Chondrocyte (in vitro differentiated cells): ENCODE data around the gene AMPH. TPM values are rescaled to one million over a fixed set of nuclear protein-coding genes. Genes with fewer than 3 reads are reported as not detected.

Source experiments
- DNase-seq: peaks from one replicate; pipeline ENCODE4 v3.0.0; 2021; ENCODE audit warnings: mixed read lengths, low spot score
- H3K27ac Mint-ChIP-seq: one replicate; pipeline ENCODE4 v1.8.0; 2021; ENCODE audit warnings: mild to moderate bottlenecking, moderate library complexity, mixed read lengths; ENCODE audit not compliant: unreplicated experiment
- H3K27me3 Mint-ChIP-seq: 2 replicates; pipeline ENCODE4 v1.8.0; 2021; ENCODE audit warnings: low read depth, mixed read lengths
- H3K36me3 Mint-ChIP-seq: 2 replicates; pipeline ENCODE4 v1.8.0; 2021; ENCODE audit warnings: low read depth, mixed read lengths
- H3K4me1 Mint-ChIP-seq: 2 replicates; pipeline ENCODE4 v1.8.0; 2021; ENCODE audit warnings: low read depth, mild to moderate bottlenecking, mixed read lengths
- H3K4me3 Mint-ChIP-seq: one replicate; pipeline ENCODE4 v1.8.0; 2021; ENCODE audit warnings: mild to moderate bottlenecking, moderate library complexity, mixed read lengths; ENCODE audit not compliant: unreplicated experiment
- H3K9me3 Mint-ChIP-seq: 2 replicates; pipeline ENCODE4 v1.8.0; 2021; ENCODE audit warnings: low read depth, mixed read lengths
- total RNA-seq: library from RNA; stranded (reverse); gene quantifications from 3 replicates; pipeline ENCODE4 v1.2.1, GENCODE V29; 2021
- TF ChIP-seq, protein P1 (sequence below): fragments of 200-600 bp; sonication (generic); IDR thresholded peaks from 2 replicates; pipeline ENCODE4 v1.5.0; 2021; ENCODE audit warnings: antibody characterized with exemption, mild to moderate bottlenecking, moderate library complexity

Gene AMPH
- total RNA-seq, 1 donor from 2014 or later: 2.3 TPM

DNA sequence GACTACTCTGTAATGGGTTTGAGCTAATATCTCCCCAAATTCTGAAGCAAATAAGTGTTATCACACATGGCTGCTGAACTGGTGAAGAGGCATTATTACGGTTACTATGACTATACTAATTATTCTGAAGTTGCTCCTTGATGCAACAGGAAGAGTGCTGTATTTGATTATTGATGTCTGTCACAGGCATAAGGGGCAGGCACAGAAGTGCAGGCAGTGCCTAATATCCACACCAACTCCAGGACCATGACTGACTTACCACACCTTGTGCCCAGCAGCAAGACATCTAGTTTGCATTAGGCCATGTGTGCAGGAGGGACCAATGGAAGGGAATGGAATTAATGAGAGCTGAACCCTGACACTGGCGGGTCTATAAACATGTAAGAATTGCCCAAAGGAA lies 62.7 kb downstream of the AMPH start:
- DNase-seq: no peak
- Mint-ChIP-seq H3K27me3 (no peaks in the 10 kb centered on the region), H3K4me3 (no peak overlapping the region), H3K4me1 (peaks cover 4% of the 10 kb centered on the region), H3K36me3 (no peaks in the 10 kb centered on the region), H3K27ac (no peak overlapping the region), H3K9me3 (peaks cover 11% of the 10 kb centered on the region)
- TF ChIP-seq, protein P1, sequence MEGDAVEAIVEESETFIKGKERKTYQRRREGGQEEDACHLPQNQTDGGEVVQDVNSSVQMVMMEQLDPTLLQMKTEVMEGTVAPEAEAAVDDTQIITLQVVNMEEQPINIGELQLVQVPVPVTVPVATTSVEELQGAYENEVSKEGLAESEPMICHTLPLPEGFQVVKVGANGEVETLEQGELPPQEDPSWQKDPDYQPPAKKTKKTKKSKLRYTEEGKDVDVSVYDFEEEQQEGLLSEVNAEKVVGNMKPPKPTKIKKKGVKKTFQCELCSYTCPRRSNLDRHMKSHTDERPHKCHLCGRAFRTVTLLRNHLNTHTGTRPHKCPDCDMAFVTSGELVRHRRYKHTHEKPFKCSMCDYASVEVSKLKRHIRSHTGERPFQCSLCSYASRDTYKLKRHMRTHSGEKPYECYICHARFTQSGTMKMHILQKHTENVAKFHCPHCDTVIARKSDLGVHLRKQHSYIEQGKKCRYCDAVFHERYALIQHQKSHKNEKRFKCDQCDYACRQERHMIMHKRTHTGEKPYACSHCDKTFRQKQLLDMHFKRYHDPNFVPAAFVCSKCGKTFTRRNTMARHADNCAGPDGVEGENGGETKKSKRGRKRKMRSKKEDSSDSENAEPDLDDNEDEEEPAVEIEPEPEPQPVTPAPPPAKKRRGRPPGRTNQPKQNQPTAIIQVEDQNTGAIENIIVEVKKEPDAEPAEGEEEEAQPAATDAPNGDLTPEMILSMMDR: no peak

GRCh38 chr7:38565289-38565688 lies 65.9 kb downstream of the AMPH start:
- peaks cover 11% of the 10 kb centered on the region for H3K9me3 Mint-ChIP-seq
- DNase-seq: no peak
- H3K4me1 Mint-ChIP-seq: peaks cover 13% of the 10 kb centered on the region
- H3K27ac Mint-ChIP-seq: no peak overlapping the region
- no peaks in the 10 kb centered on the region for H3K27me3 Mint-ChIP-seq
- TF ChIP-seq, protein P1: no peak
- H3K36me3 Mint-ChIP-seq: no peaks in the 10 kb centered on the region
- no peak overlapping the region for H3K4me3 Mint-ChIP-seq

DNA sequence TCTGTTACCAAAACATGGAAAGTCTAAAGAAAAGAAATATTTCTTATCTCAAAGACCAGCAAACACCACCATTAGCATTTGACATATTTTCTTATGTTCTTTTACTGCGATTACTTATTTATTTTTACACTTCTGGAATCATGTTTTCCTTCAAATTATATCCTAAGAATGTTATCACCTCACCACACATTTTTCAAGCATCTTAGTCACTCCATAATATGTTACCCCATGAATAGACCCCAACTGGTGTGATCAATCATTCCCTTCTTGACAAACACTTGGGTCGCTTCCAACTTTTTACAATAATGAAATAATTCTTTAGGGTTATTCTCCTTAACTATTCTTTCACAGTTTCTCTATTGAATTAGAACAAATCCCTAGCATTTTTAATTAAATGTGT lies 67.4 kb downstream of the AMPH start:
- Mint-ChIP-seq H3K27me3 (no peaks in the 10 kb centered on the region), H3K27ac (no peak overlapping the region), H3K4me1 (peaks cover 19% of the 10 kb centered on the region), H3K36me3 (no peaks in the 10 kb centered on the region), H3K9me3 (peaks cover 11% of the 10 kb centered on the region), H3K4me3 (no peak overlapping the region)
- TF ChIP-seq, protein P1: no peak
- no peak for DNase-seq

DNA sequence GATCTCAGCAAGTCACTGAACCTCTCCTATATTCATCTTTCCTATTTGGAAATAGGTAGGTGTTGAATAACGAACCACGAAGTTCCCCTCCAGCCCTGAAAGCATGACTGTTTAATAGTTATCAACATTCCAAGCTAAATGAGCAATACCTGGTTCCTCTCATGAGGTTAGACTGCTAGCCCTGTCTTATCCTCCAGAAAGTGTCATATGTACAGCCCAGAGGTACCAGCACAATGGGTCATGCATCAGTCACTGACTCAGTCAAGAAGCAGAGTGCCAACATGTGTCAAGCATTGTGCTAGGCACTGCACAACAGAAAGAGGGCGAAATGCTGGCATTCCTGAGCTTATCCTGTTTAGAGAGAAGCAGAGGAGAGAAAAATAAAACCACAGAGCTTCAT lies 70.0 kb downstream of the AMPH start:
- peaks cover 2% of the 10 kb centered on the region for H3K9me3 Mint-ChIP-seq
- H3K4me3 Mint-ChIP-seq: no peak overlapping the region
- no peak for DNase-seq
- no peaks in the 10 kb centered on the region for H3K27me3 Mint-ChIP-seq
- no peaks in the 10 kb centered on the region for H3K36me3 Mint-ChIP-seq
- TF ChIP-seq, protein P1: no peak
- peaks cover 24% of the 10 kb centered on the region for H3K4me1 Mint-ChIP-seq
- H3K27ac Mint-ChIP-seq: no peak overlapping the region

DNA sequence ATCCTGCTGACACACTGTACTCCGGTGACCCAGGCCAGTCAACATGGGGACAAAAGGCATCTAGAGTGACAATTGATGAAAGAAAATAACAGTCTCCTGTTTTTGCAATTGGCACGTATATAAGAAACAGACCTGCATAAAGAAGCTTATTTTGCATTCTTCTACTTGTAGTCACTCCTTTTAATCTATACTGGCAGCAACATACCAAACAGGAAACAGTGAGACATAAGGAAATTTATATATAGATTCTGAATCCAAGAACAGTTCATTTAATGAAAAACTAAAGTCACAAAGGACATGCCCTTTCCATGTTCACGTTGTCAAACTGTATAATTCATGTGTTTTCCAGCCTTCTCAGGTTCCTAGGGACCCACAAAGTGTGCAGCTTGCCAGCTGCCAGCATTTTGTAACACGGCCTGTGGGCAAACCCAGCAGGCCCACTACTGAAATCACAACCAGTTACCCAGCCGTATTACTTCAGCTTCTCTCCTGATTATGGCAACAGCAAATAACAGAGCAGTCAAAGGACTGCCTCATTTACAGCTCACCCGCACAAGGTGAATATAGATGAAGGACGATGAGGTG lies 72.3 kb downstream of the AMPH start:
- H3K4me3 Mint-ChIP-seq: no peak overlapping the region

More for the DNA sequence above, 72.3 kb downstream of the AMPH start:
- Mint-ChIP-seq H3K4me1 (peaks cover 32% of the 10 kb centered on the region), H3K27ac (peak overlapping the region; percentile 43), H3K36me3 (no peaks in the 10 kb centered on the region), H3K27me3 (no peaks in the 10 kb centered on the region), H3K9me3 (no peaks in the 10 kb centered on the region)
- TF ChIP-seq, protein P1: no peak
- DNase-seq: no peak
